Measurements from ENCODE around the gene NR1H2. TPM values are rescaled to one million over a fixed set of nuclear protein-coding genes. Genes with fewer than 3 reads are reported as not detected.

Gene NR1H2
- 100 to 1,000 TPM; 113 to 138 TPM for total RNA-seq

- Histone ChIP-seq H3K9me3 (no peaks in the 10 kb centered on the region), H3K27ac (peak within 1 kb of the TSS; percentile 98 to 100), H3K27me3 (replicated peaks; ENCODE audit: insufficient read depth) (no peaks in the 10 kb centered on the region), H3K4me1 (ENCODE audit: control insufficient read depth in 1 of 2, low read depth in 2 of 2) (peaks cover 8 to 10% of the 10 kb centered on the region in 2 donors), H3K36me3 (peaks cover 38% of the 10 kb centered on the region), H3K4me3 (peak within 1 kb of the TSS; percentile 99)
- DNase-seq (ENCODE audit: low spot score), result peak; percentile 83
- no peak for TF ChIP-seq CTCF (IDR thresholded peaks at IDR 0.05)
- peak; percentile 95 for ATAC-seq (ENCODE audit: insufficient number of reproducible peaks, low FRiP score, low read depth)
Observed at GRCh38 chr19:50376166-50377050, at the start of gene NR1H2. Gene NR1H2 (plus strand): TSS chr19:50376457. CDS start chr19:50377606, 1,149 bp downstream.

GRCh38 chr19:50327013-50327412, 49.2 kb upstream of the NR1H2 start:
- DNase-seq (ENCODE audit: low spot score) (no peak), ATAC-seq (ENCODE audit: insufficient number of reproducible peaks, low FRiP score, low read depth) (no peak)
- H3K4me1 ChIP-seq (ENCODE audit: control insufficient read depth in 1 of 2, low read depth in 2 of 2), result peaks cover 7 to 20% of the 10 kb centered on the region in 2 donors

GRCh38 chr19:50327461-50328223, 48.6 kb upstream of the NR1H2 start:
- Histone ChIP-seq H3K4me3 (peak overlapping the region; percentile 11), H3K4me1 (ENCODE audit: control insufficient read depth in 1 of 2, low read depth in 2 of 2) (peaks cover 7 to 21% of the 10 kb centered on the region in 2 donors), H3K27ac (no peak overlapping the region), H3K9me3 (no peaks in the 10 kb centered on the region), H3K36me3 (no peaks in the 10 kb centered on the region), H3K27me3 (replicated peaks; ENCODE audit: insufficient read depth) (peaks cover 15% of the 10 kb centered on the region)
- ATAC-seq (ENCODE audit: insufficient number of reproducible peaks, low FRiP score, low read depth) (no peak), DNase-seq (ENCODE audit: low spot score) (no peak)
- TF ChIP-seq CTCF (IDR thresholded peaks at IDR 0.05), result no peak

More at GRCh38 chr19:50327013-50327412, 49.2 kb upstream of the NR1H2 start:
- Histone ChIP-seq H3K27me3 (replicated peaks; ENCODE audit: insufficient read depth) (peaks cover 15% of the 10 kb centered on the region), H3K4me3 (no peak overlapping the region), H3K36me3 (no peaks in the 10 kb centered on the region), H3K27ac (no peak overlapping the region), H3K9me3 (no peaks in the 10 kb centered on the region)
- TF ChIP-seq CTCF (IDR thresholded peaks at IDR 0.05), result no peak

GRCh38 chr19:50328224-50328872, 47.9 kb upstream of the NR1H2 start:
- peaks cover 15% of the 10 kb centered on the region for H3K27me3 ChIP-seq (replicated peaks; ENCODE audit: insufficient read depth)
- TF ChIP-seq CTCF (IDR thresholded peaks at IDR 0.05), result no peak
- peaks cover 11 to 28% of the 10 kb centered on the region in 2 donors for H3K4me1 ChIP-seq (ENCODE audit: control insufficient read depth in 1 of 2, low read depth in 2 of 2)

GRCh38 chr19:50328873-50329145, 47.4 kb upstream of the NR1H2 start:
- no peak for TF ChIP-seq CTCF (IDR thresholded peaks at IDR 0.05)
- Histone ChIP-seq H3K36me3 (no peaks in the 10 kb centered on the region), H3K27ac (no peak overlapping the region), H3K9me3 (no peaks in the 10 kb centered on the region), H3K4me3 (no peak overlapping the region), H3K4me1 (ENCODE audit: control insufficient read depth in 1 of 2, low read depth in 2 of 2) (peaks cover 11 to 32% of the 10 kb centered on the region in 2 donors), H3K27me3 (replicated peaks; ENCODE audit: insufficient read depth) (peaks cover 15% of the 10 kb centered on the region)
- ATAC-seq (ENCODE audit: insufficient number of reproducible peaks, low FRiP score, low read depth) (no peak), DNase-seq (ENCODE audit: low spot score) (no peak)

More at GRCh38 chr19:50328224-50328872, 47.9 kb upstream of the NR1H2 start:
- Histone ChIP-seq H3K4me3 (peak overlapping the region; percentile 66), H3K9me3 (no peaks in the 10 kb centered on the region), H3K27ac (no peak overlapping the region), H3K36me3 (no peaks in the 10 kb centered on the region)
- DNase-seq (ENCODE audit: low spot score) (no peak), ATAC-seq (ENCODE audit: insufficient number of reproducible peaks, low FRiP score, low read depth) (no peak)
